WERI-Rb-1 (cell line): ENCODE results near the gene RNU6-8.
A peak's percentile ranks its signal among the peaks of the same experiment; 100 is the strongest.

Experiments
- DNase-seq: peaks from one replicate; pipeline ENCODE4 v3.0.0-alpha.2; 2020
- H3K27ac ChIP-seq: fragments of 250-450 bp; sonication (Bioruptor Pico); 2 replicates; pipeline ENCODE4 v1.5.1; 2020; ENCODE audit warnings: mild to moderate bottlenecking, moderate library complexity
- H3K27me3 ChIP-seq: fragments of 250-450 bp; sonication (Bioruptor Pico); 2 replicates; pipeline ENCODE4 v1.5.1; 2021; ENCODE audit warnings: mild to moderate bottlenecking, low read depth, moderate library complexity; ENCODE audit not compliant: insufficient read depth, severe bottlenecking
- H3K36me3 ChIP-seq: fragments of 250-450 bp; sonication (Bioruptor Pico); 2 replicates; pipeline ENCODE4 v1.5.1; 2020; ENCODE audit warnings: mild to moderate bottlenecking, moderate library complexity
- H3K4me3 ChIP-seq: 2 replicates; pipeline ENCODE4 v1.5.1; 2011; ENCODE audit warnings: low read depth, mild to moderate bottlenecking, control low read depth, low read length
- H3K9me3 ChIP-seq: fragments of 250-450 bp; sonication (Bioruptor Pico); 2 replicates; pipeline ENCODE4 v1.5.1; 2021; ENCODE audit warnings: mild to moderate bottlenecking, moderate library complexity; ENCODE audit not compliant: severe bottlenecking
- CTCF ChIP-seq: IDR thresholded peaks from 2 replicates; pipeline ENCODE4 v1.5.1; 2011; ENCODE audit warnings: low read depth, mild to moderate bottlenecking, control low read depth, inconsistent platforms, low read length

Gene RNU6-8

DNA sequence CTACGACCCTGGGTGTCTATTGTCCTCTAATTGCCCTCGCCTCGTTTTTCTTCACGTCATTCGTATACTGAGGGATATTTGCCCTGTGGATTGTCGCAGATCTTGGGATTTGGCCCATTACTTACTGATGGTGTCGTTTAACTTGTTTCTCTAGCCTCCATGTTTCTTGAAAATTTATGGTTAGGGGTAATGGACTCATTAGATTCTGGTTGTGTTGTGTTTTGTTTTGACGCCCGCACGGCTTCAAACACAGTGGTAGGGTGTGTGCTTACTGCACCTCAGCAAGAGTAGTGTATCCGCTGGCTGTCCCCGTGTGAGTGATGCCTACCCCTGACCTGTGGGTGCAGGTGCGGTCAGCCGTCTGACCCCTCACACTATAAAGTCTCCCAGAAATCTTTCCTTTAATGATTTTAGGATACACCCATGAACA lies 874 bp upstream of the RNU6-8 start:
- no peak for TF ChIP-seq CTCF
- Histone ChIP-seq H3K27me3 (no peaks in the 10 kb centered on the region), H3K4me3 (peak overlapping the region; percentile 92), H3K27ac (peak overlapping the region; percentile 98), H3K36me3 (no peaks in the 10 kb centered on the region), H3K9me3 (no peaks in the 10 kb centered on the region)
- no peak for DNase-seq

DNA sequence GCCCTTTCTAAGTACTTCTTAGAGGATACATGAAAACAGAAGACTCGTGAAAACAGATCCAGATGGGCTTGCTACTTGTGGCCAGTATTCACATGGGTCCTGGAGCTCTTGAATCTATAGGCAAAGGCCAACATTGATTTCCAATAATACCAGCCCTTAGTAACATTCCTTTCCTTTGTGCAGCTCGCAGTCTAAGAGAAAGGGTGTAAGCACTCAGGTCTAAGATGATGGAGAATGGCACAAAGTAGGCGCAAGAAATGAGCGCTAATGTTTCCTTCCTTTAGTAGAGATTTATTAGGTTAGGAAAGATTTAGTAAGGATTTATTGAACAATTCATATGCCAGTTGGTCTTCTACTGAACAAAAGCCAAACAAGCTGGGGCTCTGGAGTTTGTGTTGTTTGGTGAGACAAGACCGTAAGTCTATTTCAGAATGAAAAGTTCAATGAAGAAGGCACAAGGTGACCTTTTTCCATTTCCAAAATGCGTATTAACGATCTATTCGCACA lies 525 bp downstream of the RNU6-8 start:
- peak overlapping the region; percentile 98 for H3K27ac ChIP-seq
- no peak for DNase-seq
- no peak for TF ChIP-seq CTCF
- no peaks in the 10 kb centered on the region for H3K9me3 ChIP-seq
- H3K36me3 ChIP-seq: no peaks in the 10 kb centered on the region
- no peaks in the 10 kb centered on the region for H3K27me3 ChIP-seq
- H3K4me3 ChIP-seq: peak overlapping the region; percentile 92

DNA sequence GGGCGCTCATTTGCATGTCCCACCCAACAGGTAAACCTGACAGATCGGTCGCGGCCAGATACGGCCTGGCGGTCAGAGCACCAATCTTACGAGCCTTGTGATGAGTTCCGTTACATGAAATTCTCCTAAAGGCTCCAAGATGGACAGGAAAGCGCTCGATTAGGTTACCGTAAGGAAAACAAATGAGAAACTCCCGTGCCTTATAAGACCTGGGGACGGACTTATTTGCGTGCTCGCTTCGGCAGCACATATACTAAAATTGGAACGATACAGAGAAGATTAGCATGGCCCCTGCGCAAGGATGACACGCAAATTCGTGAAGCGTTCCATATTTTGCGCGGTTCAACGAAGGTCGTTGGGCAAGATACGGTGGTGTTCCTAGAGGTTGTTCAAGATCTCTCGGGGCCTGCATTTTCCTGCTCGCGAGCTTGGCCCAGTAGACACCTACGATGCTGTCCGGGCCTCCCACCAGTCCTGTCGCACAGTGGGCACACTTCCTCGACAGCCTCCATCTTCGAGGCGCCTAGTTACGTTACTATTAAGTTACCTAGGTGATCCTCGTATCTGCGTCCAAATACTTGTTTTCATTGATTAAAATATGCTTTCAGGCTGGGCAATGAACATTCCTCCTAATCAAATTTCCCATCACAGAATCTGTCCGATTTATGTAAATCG lies 1.1 kb downstream of the RNU6-8 start, which contains the start of gene RNU6-7:
TSS of gene RNU6-7 (plus strand) at position 230 of the 675 bp plus-strand sequence.
- no peaks in the 10 kb centered on the region for H3K36me3 ChIP-seq
- DNase-seq: peak; percentile 64
- peak within 1 kb of the TSS; percentile 98 for H3K27ac ChIP-seq
- no peak for TF ChIP-seq CTCF
- no peaks in the 10 kb centered on the region for H3K27me3 ChIP-seq
- H3K4me3 ChIP-seq: peak within 1 kb of the TSS; percentile 92
- no peaks in the 10 kb centered on the region for H3K9me3 ChIP-seq

DNA sequence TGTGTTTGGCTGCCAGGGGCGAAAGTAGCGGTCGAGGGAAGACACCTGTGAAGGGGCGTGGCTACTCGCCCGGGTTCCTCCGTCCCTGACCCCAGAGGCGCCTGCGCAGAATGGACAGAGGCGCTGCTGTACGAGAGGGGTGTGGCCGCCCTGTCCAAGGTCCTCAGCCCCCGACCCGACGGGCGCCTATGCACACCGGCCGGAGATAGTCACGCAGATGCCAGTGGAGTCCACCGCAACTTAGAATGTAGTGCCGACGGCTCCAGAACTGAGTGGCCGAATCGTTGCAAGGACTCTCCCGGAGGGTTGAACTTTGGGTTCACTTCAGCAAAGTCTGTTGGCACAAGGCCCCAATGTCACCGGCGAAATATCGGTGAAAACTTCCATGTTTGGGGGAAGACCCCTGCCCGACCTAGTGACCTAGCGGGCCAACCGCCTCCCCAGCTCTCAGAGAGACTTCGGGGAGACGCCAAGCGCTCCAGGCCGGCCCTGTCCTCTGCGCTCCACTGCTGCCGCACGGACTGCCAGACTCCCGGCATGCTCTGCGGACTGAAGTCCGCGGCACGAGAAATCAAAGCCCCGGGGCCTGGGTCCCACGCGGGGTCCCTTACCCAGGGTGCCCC lies 1.8 kb downstream of the RNU6-8 start:
- no peaks in the 10 kb centered on the region for H3K36me3 ChIP-seq
- no peaks in the 10 kb centered on the region for H3K9me3 ChIP-seq
- H3K27ac ChIP-seq: peak overlapping the region; percentile 98
- peak overlapping the region; percentile 92 for H3K4me3 ChIP-seq
- DNase-seq: peak; percentile 96
- no peaks in the 10 kb centered on the region for H3K27me3 ChIP-seq
- no peak for TF ChIP-seq CTCF

DNA sequence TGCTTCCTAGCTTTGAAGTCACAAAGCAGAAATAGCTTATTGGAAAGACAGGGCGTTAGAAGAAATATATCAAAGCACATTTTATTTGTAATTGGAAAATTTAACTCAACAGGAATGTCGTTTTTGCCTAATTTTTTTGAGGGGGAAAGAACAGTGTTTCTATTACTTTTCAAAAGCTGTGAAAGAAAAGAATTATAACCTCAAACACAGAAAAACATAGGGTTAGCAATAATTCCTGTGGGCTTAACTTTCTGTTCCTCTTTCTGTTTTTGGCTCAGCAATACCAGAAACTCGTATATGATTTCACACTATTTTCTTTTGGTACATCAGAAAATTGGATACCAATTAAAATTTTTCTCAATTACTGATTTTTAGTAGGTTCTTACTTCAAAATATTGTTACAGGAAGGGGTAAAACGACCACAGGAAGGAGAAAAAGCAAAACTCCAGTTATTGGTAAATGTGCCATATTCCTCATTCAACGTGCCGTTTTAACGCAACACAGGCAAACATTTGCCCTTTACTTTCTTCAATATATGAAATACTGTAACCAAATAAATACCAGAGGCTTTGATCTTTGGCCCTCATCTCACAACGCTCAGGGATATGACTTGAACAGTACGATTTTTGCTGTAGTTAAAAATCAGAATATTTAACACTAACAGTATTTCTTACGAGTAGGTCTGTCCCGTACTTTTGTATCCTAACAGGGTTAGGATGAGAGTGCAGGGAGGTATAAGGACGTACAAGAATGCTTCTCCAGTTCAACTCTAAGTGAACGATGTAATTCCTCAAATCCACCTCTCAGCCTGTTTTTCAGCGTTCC lies 2.5 kb downstream of the RNU6-8 start:
- no peak for TF ChIP-seq CTCF
- Histone ChIP-seq H3K9me3 (no peaks in the 10 kb centered on the region), H3K27ac (no peak overlapping the region), H3K4me3 (peak overlapping the region; percentile 92), H3K36me3 (no peaks in the 10 kb centered on the region), H3K27me3 (no peaks in the 10 kb centered on the region)
- DNase-seq: no peak
